Measurements from ENCODE around the gene TTC21A. TPM values are rescaled to one million over a fixed set of nuclear protein-coding genes. Genes with fewer than 3 reads are reported as not detected.

Gene TTC21A
- total RNA-seq, 1 donor from 2014 or later = 8.8 TPM

GRCh38 chr3:39185959-39186691 lies 78.6 kb downstream of the TTC21A start:
- Histone ChIP-seq H3K27ac (no peak overlapping the region), H3K4me3 (no peak overlapping the region), H3K9me3 (no peaks in the 10 kb centered on the region), H3K36me3 (no peaks in the 10 kb centered on the region), H3K4me1 (peaks cover 4% of the 10 kb centered on the region), H3K27me3 (no peaks in the 10 kb centered on the region)
- intact Hi-C loops (cut with DNase I) = no loop called here
- TF ChIP-seq CTCF (IDR thresholded peaks at IDR 0.05) = no peak
- no peak for TF ChIP-seq POLR2AphosphoS5 (IDR thresholded peaks at IDR 0.05; ENCODE audit: insufficient read depth in 1 of 2, low read depth in 1 of 2)
- no peak for TF ChIP-seq POLR2A (IDR thresholded peaks at IDR 0.05)
- DNase-seq (ENCODE audit: extremely low spot score in 2 of 2) = no peak

GRCh38 chr3:39186692-39187151 lies 79.2 kb downstream of the TTC21A start:
- no peaks in the 10 kb centered on the region for H3K4me1 ChIP-seq
- no peaks in the 10 kb centered on the region for H3K9me3 ChIP-seq
- no peaks in the 10 kb centered on the region for H3K36me3 ChIP-seq
- intact Hi-C loops (cut with DNase I) = no loop called here
- no peak overlapping the region for H3K4me3 ChIP-seq
- H3K27ac ChIP-seq = no peak overlapping the region
- TF ChIP-seq POLR2A (IDR thresholded peaks at IDR 0.05) = no peak
- DNase-seq (ENCODE audit: extremely low spot score in 2 of 2) = no peak
- H3K27me3 ChIP-seq = no peaks in the 10 kb centered on the region

GRCh38 chr3:39187372-39188155 lies 80.1 kb downstream of the TTC21A start:
- TF ChIP-seq CTCF (IDR thresholded peaks at IDR 0.05) = no peak
- TF ChIP-seq POLR2A (IDR thresholded peaks at IDR 0.05) = no peak
- TF ChIP-seq POLR2AphosphoS5 (IDR thresholded peaks at IDR 0.05; ENCODE audit: insufficient read depth in 1 of 2, low read depth in 1 of 2) = no peak
- H3K4me3 ChIP-seq = no peak overlapping the region
- no peaks in the 10 kb centered on the region for H3K36me3 ChIP-seq
- no peak for DNase-seq (ENCODE audit: extremely low spot score in 2 of 2)
- H3K27ac ChIP-seq = no peak overlapping the region
- H3K27me3 ChIP-seq = no peaks in the 10 kb centered on the region
- intact Hi-C loops (cut with DNase I) = no loop called here
- H3K4me1 ChIP-seq = no peaks in the 10 kb centered on the region
- H3K9me3 ChIP-seq = no peaks in the 10 kb centered on the region

Small RNA genes within 50 kb of the gene (microRNA-seq; reads per million reads assigned to microRNA genes)
- not detected for gene MIR6822 (ENCODE audit: borderline number of aligned reads, borderline replicate concordance)

Small RNA genes within 50 kb of the gene (small RNA-seq; reads per million reads assigned to genes)
- not detected for gene RF00017

Other genes with a start within 250 kb of the TTC21A start
- not detected for gene SCN11A, start 55.7 kb upstream of the TTC21A start, total RNA-seq
- 43.7 TPM for gene WDR48, start 55.7 kb upstream of the TTC21A start, total RNA-seq
- gene GORASP1, start 53 bp upstream of the TTC21A start, total RNA-seq = 45.9 TPM
- gene CSRNP1, start 45.9 kb downstream of the TTC21A start, total RNA-seq = 99.7 TPM
- gene XIRP1, start 84.9 kb downstream of the TTC21A start, total RNA-seq = not detected
- not detected for gene CX3CR1, start 172.4 kb downstream of the TTC21A start, total RNA-seq
- gene CCR8, start 222.0 kb downstream of the TTC21A start, total RNA-seq = not detected

All from vagina (tissue), 2 donors.